ENCODE measurements around the gene COL8A1.

Gene COL8A1

GRCh38 chr3:99640214-99640851, 1.9 kb downstream of the COL8A1 start:
- no peak for DNase-seq

GRCh38 chr3:99641480-99641879, 3.1 kb downstream of the COL8A1 start:
- DNase-seq, result no peak

GRCh38 chr3:99641982-99642381, 3.6 kb downstream of the COL8A1 start:
- DNase-seq, result no peak

GRCh38 chr3:99644017-99644416, 5.6 kb downstream of the COL8A1 start:
- no peak for DNase-seq

GRCh38 chr3:99644746-99645145, 6.4 kb downstream of the COL8A1 start:
- no peak for DNase-seq

GRCh38 chr3:99645277-99646106, 7.1 kb downstream of the COL8A1 start:
- DNase-seq, result no peak

GRCh38 chr3:99646107-99646435, 7.7 kb downstream of the COL8A1 start:
- no peak for DNase-seq

GRCh38 chr3:99647081-99647480, 8.7 kb downstream of the COL8A1 start:
- no peak for DNase-seq

- no peak for DNase-seq
Observed at GRCh38 chr3:99648101-99648500, 9.7 kb downstream of the COL8A1 start.

- DNase-seq, result no peak
Observed at GRCh38 chr3:99648516-99648915, 10.1 kb downstream of the COL8A1 start.

GRCh38 chr3:99651531-99651930, 13.1 kb downstream of the COL8A1 start:
- no peak for DNase-seq

GRCh38 chr3:99656624-99657023, 18.2 kb downstream of the COL8A1 start:
- no peak for DNase-seq

- no peak for DNase-seq
Observed at GRCh38 chr3:99658274-99658673, 19.9 kb downstream of the COL8A1 start.

- no peak for DNase-seq
Observed at GRCh38 chr3:99659032-99659431, 20.6 kb downstream of the COL8A1 start.

GRCh38 chr3:99659951-99660350, 21.6 kb downstream of the COL8A1 start:
- DNase-seq, result no peak

- DNase-seq, result no peak
Observed at GRCh38 chr3:99662838-99663570, 24.6 kb downstream of the COL8A1 start.

GRCh38 chr3:99663977-99664376, 25.6 kb downstream of the COL8A1 start:
- DNase-seq, result no peak

- no peak for DNase-seq
Observed at GRCh38 chr3:99665017-99665416, 26.6 kb downstream of the COL8A1 start.

- no peak for DNase-seq
Observed at GRCh38 chr3:99666201-99666600, 27.8 kb downstream of the COL8A1 start.

GRCh38 chr3:99668044-99668443, 29.6 kb downstream of the COL8A1 start:
- no peak for DNase-seq

- no peak for DNase-seq
Observed at GRCh38 chr3:99669879-99670555, 31.6 kb downstream of the COL8A1 start.

- DNase-seq, result no peak
Observed at GRCh38 chr3:99670556-99670950, 32.2 kb downstream of the COL8A1 start.

GRCh38 chr3:99674086-99674789, 35.8 kb downstream of the COL8A1 start:
- DNase-seq, result no peak
